CD14-positive monocyte (primary cell): ENCODE data around the gene RGS17. TPM values are rescaled to one million over a fixed set of nuclear protein-coding genes. Genes with fewer than 3 reads are reported as not detected.

Experiments used
- DNase-seq, 3 donors: peaks; one replicate each; pipeline ENCODE4 v3.0.0-alpha.2; 2011 to 2022
- H2AFZ ChIP-seq: 2 replicates; pipeline ENCODE4 v1.6.0; 2012; ENCODE audit warnings: mild to moderate bottlenecking, low read depth, low read length, inconsistent platforms; ENCODE audit not compliant: insufficient read depth, poor library complexity, severe bottlenecking
- H3K27ac ChIP-seq, 2 donors: 1 replicate in 1 of 2; 2 replicates in 1 of 2; pipeline ENCODE4 v1.5.1; 2012 to 2013; ENCODE audit warnings: low read length in 2 of 2, control low read depth in 1 of 2, inconsistent platforms in 1 of 2, low read depth in 1 of 2, mild to moderate bottlenecking in 1 of 2
- H3K27me3 ChIP-seq, 2 donors: one replicate each; pipeline versions ENCODE4 v1.6.0 to v1.6.1; 2011 to 2013; ENCODE audit warnings: low read length in 2 of 2; ENCODE audit not compliant: control insufficient read depth in 2 of 2, insufficient read depth in 2 of 2
- H3K36me3 ChIP-seq, 2 donors: replicated peaks in 1 of 2; 1 replicate in 1 of 2; 2 replicates in 1 of 2; pipeline versions ENCODE4 v1.5.1 to v1.6.1; 2012 to 2013; ENCODE audit warnings: low read length in 2 of 2, control low read depth in 1 of 2, inconsistent platforms in 1 of 2, mild to moderate bottlenecking in 1 of 2; ENCODE audit not compliant: insufficient read depth in 2 of 2, control insufficient read depth in 1 of 2
- H3K4me1 ChIP-seq, 2 donors: 1 replicate in 1 of 2; 2 replicates in 1 of 2; pipeline versions ENCODE4 v1.5.1 to v1.6.1; 2012 to 2013; ENCODE audit warnings: low read length in 2 of 2, control low read depth in 1 of 2, inconsistent platforms in 1 of 2, mild to moderate bottlenecking in 1 of 2, moderate library complexity in 1 of 2; ENCODE audit not compliant: insufficient read depth in 2 of 2, control insufficient read depth in 1 of 2
- H3K4me2 ChIP-seq: replicated peaks from 2 replicates; pipeline ENCODE3; 2012; ENCODE audit warnings: low read length, moderate library complexity, mild to moderate bottlenecking; ENCODE audit not compliant: poor library complexity, severe bottlenecking; ENCODE audit errors: extremely low read depth
- H3K4me3 ChIP-seq, 3 experiments: fragments of 200-600 bp in 1 of 3; sonication (generic) in 1 of 3; replicated peaks in 1 of 3; 1 replicate in 2 of 3; 2 replicates in 1 of 3; pipeline ENCODE4 v1.5.1; 2011 to 2013; ENCODE audit warnings: low read length in 3 of 3, mild to moderate bottlenecking in 3 of 3, control low read depth in 2 of 3, low read depth in 2 of 3, inconsistent platforms in 1 of 3, moderate library complexity in 1 of 3
- H3K79me2 ChIP-seq: 2 replicates; pipeline ENCODE4 v1.6.0; 2012; ENCODE audit warnings: mild to moderate bottlenecking, control low read depth, inconsistent platforms, low read length, moderate library complexity; ENCODE audit not compliant: insufficient read depth
- H3K9ac ChIP-seq: 2 replicates; pipeline ENCODE4 v1.6.0; 2017; ENCODE audit warnings: low read length, mild to moderate bottlenecking; ENCODE audit not compliant: insufficient read depth, poor library complexity, severe bottlenecking
- H3K9me3 ChIP-seq, 2 donors: replicated peaks in 1 of 2; 1 replicate in 1 of 2; 2 replicates in 1 of 2; pipeline versions ENCODE4 v1.5.1 to v1.6.1; 2012 to 2013; ENCODE audit warnings: low read length in 2 of 2, control low read depth in 1 of 2; ENCODE audit not compliant: control insufficient read depth in 1 of 2, insufficient read depth in 1 of 2
- H4K20me1 ChIP-seq: 2 replicates; pipeline ENCODE4 v1.6.0; 2012; ENCODE audit warnings: mild to moderate bottlenecking, low read length, control low read depth, moderate library complexity; ENCODE audit not compliant: insufficient read depth
- H3K27ac Mint-ChIP-seq, 7 donors: one replicate each; pipeline ENCODE4 v1.8.0; 2020; ENCODE audit warnings: mild to moderate bottlenecking in 7 of 7, mixed read lengths in 7 of 7, moderate library complexity in 6 of 7, inconsistent platforms in 2 of 7
- H3K27me3 Mint-ChIP-seq, 3 donors: one replicate each; pipeline ENCODE4 v1.8.0; 2021 to 2022; ENCODE audit warnings: low read depth in 3 of 3, mild to moderate bottlenecking in 3 of 3, mixed read lengths in 3 of 3, moderate library complexity in 3 of 3, inconsistent platforms in 1 of 3
- H3K36me3 Mint-ChIP-seq, 2 donors: one replicate each; pipeline ENCODE4 v1.8.0; 2020; ENCODE audit warnings: mixed read lengths in 2 of 2, inconsistent platforms in 1 of 2, mild to moderate bottlenecking in 1 of 2
- H3K4me1 Mint-ChIP-seq: one replicate; pipeline ENCODE4 v1.8.0; 2020; ENCODE audit warnings: mild to moderate bottlenecking, mixed read lengths
- H3K4me3 Mint-ChIP-seq, 2 donors: one replicate each; pipeline ENCODE4 v1.8.0; 2020; ENCODE audit warnings: mild to moderate bottlenecking in 2 of 2, mixed read lengths in 2 of 2, moderate library complexity in 1 of 2
- H3K9me3 Mint-ChIP-seq, 7 donors: one replicate each; pipeline ENCODE4 v1.8.0; 2020 to 2022; ENCODE audit warnings: mixed read lengths in 7 of 7, mild to moderate bottlenecking in 6 of 7, moderate library complexity in 6 of 7, inconsistent platforms in 2 of 7
- WGBS: methylation state at CpG from one replicate; pipeline ENCODE4 v1.1.5; 2013; ENCODE audit warnings: missing lambda C conversion rate; ENCODE audit not compliant: insufficient coverage; 5-methylcytosine and 5-hydroxymethylcytosine counted together
- intact Hi-C, 2 donors: fragments of 100-400 bp; cut with micrococcal nuclease; formaldehyde crosslinking; loops; one replicate each; pipeline versions ENCODE4 v1.15.0 to v1.15.1; 2023
- polyA plus RNA-seq, 3 donors: library from polyadenylated mRNA; depleted of rRNA in 1 of 3; unstranded in 2 of 3; stranded (reverse) in 1 of 3; fragments of 300-500 nt in 2 of 3; fragments of >200 nt in 1 of 3; fragmentation: Illumina TruSeq in 2 of 3; gene quantifications; 1 replicate in 2 of 3; 2 replicates in 1 of 3; pipeline ENCODE4 v1.2.3, GENCODE V29; 2012 to 2021
- small RNA-seq: library from RNA; depleted of rRNA; stranded (forward); fragments of <200 nt; gene quantifications from one replicate; pipeline ENCODE3, GENCODE V24; 2012; ENCODE audit warnings: low read depth; ENCODE audit not compliant: insufficient read length
- TF ChIP-seq, protein P1 (sequence below): fragments of 200-600 bp; IDR thresholded peaks from one replicate; pipeline ENCODE4 v1.8.0; 2022; ENCODE audit warnings: antibody characterized with exemption, mild to moderate bottlenecking

Gene RGS17
- polyA plus RNA-seq, 3 donors = not detected

DNA sequence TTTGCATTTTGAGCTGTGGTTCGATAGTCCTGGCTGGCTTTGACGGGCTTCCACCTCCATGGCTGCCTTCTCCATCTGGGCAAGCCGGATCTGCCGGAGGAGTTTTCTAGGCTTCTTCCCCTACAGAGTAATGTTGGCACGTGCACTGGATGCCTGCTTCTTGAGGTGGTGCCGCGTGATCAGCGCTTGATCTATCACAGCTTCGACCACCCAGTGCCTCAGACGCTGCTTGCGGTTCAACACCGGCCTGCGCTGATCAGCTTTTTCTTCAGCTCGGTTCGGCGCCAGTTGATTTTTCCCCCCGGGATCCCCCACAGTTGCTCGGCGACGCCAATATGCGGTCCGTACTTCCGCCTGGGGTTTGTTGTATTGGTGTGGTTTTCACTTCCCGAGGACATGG lies 171.7 kb downstream of the RGS17 start:
- intact Hi-C loops = loop anchor here (10.0 kb wide), 2 partner anchors 95 to 405 kb away; no protein-coding TSS in a partner anchor

DNA sequence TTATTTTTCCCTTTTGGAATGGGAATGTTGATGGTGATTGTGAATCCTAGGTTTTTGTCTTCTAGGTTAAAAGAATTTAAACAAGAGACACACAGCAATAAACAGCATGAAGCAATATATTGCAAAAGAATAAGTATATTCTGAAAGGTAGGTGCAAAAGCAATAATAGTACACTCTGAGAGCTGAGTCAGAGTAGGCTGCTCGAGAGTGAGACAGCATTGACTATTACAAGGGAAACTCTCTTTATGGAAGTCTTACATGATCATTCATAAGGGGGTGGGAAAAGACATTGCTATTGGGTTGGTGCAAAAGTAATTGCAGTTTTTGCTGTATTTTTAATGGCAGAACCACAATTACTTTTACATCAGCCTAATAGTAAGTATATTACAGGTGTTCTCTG lies 173.3 kb downstream of the RGS17 start:
- intact Hi-C loops = loop anchor here (10.0 kb wide), 2 partner anchors 93 to 403 kb away; no protein-coding TSS in a partner anchor
- H3K27ac ChIP-seq = no peak overlapping the region
- no peaks in the 10 kb centered on the region for H3K27me3 ChIP-seq
- Mint-ChIP-seq H3K4me3 (no peak overlapping the region), H3K36me3 (no peaks in the 10 kb centered on the region), H3K9me3 (peaks cover 0 to 6% (median 0%) of the 10 kb centered on the region in 7 donors), H3K27ac (no peak overlapping the region), H3K4me1 (no peaks in the 10 kb centered on the region), H3K27me3 (peaks cover 0 to 3% (median 1%) of the 10 kb centered on the region in 3 donors)
- no peak for DNase-seq
- H3K9ac ChIP-seq = no peak overlapping the region
- H3K9me3 ChIP-seq = no peaks in the 10 kb centered on the region
- WGBS = 67% methylated on average over 1 of the region's 1 CpG
- TF ChIP-seq, protein P1, sequence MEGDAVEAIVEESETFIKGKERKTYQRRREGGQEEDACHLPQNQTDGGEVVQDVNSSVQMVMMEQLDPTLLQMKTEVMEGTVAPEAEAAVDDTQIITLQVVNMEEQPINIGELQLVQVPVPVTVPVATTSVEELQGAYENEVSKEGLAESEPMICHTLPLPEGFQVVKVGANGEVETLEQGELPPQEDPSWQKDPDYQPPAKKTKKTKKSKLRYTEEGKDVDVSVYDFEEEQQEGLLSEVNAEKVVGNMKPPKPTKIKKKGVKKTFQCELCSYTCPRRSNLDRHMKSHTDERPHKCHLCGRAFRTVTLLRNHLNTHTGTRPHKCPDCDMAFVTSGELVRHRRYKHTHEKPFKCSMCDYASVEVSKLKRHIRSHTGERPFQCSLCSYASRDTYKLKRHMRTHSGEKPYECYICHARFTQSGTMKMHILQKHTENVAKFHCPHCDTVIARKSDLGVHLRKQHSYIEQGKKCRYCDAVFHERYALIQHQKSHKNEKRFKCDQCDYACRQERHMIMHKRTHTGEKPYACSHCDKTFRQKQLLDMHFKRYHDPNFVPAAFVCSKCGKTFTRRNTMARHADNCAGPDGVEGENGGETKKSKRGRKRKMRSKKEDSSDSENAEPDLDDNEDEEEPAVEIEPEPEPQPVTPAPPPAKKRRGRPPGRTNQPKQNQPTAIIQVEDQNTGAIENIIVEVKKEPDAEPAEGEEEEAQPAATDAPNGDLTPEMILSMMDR = no peak
- H3K79me2 ChIP-seq = no peaks in the 10 kb centered on the region
- H3K36me3 ChIP-seq = no peaks in the 10 kb centered on the region
- H3K4me3 ChIP-seq = no peak overlapping the region
- H2AFZ ChIP-seq = no peak overlapping the region
- no peaks in the 10 kb centered on the region for H3K4me1 ChIP-seq
- H3K4me2 ChIP-seq = no peak overlapping the region
- no peaks in the 10 kb centered on the region for H4K20me1 ChIP-seq

More for the DNA sequence above, 171.7 kb downstream of the RGS17 start:
- Mint-ChIP-seq H3K27me3 (peaks cover 0 to 3% (median 1%) of the 10 kb centered on the region in 3 donors), H3K9me3 (peaks cover 0 to 6% (median 0%) of the 10 kb centered on the region in 7 donors), H3K4me1 (no peaks in the 10 kb centered on the region), H3K27ac (no peak overlapping the region), H3K4me3 (no peak overlapping the region), H3K36me3 (no peaks in the 10 kb centered on the region)
- Histone ChIP-seq H3K4me1 (no peaks in the 10 kb centered on the region), H3K9ac (no peak overlapping the region), H3K4me3 (no peak overlapping the region), H3K79me2 (no peaks in the 10 kb centered on the region), H2AFZ (no peak overlapping the region), H3K36me3 (no peaks in the 10 kb centered on the region), H3K27me3 (no peaks in the 10 kb centered on the region), H4K20me1 (no peaks in the 10 kb centered on the region), H3K9me3 (no peaks in the 10 kb centered on the region), H3K27ac (no peak overlapping the region), H3K4me2 (no peak overlapping the region)
- TF ChIP-seq, protein P1 = no peak
- 97% methylated on average over 14 of the region's 24 CpGs for WGBS
- no peak for DNase-seq

Small RNAs within 50 kb of the gene (small RNA-seq; reads per million reads assigned to genes)
- not detected for gene AL080276.1
- gene RNA5SP224 = not detected

Other genes with a start within 250 kb of the RGS17 start
- gene FBXO5, start 148.2 kb downstream of the RGS17 start, polyA plus RNA-seq = 1 to 10 TPM; 1.0 to 1.9 (median 1.3) TPM
- 10 to 100 TPM in 2 of 3 donors, 1 to 10 TPM in 1; 8.2 to 12.8 (median 10.8) TPM for gene MTRF1L, start 128.6 kb downstream of the RGS17 start, polyA plus RNA-seq